Retinal pigment epithelial cell (primary cell): ENCODE measurements around the gene GNRHR.

Experiments used
- DNase-seq: peaks from one replicate; pipeline ENCODE4 v3.0.0-alpha.2; 2010; ENCODE audit warnings: low read depth
- H3K4me3 ChIP-seq: 2 replicates; pipeline ENCODE4 v1.5.1; 2011; ENCODE audit warnings: mild to moderate bottlenecking, low read length, control low read depth, moderate library complexity
- TF ChIP-seq, protein P1 (sequence below): conservative IDR thresholded peaks from 2 replicates; pipeline ENCODE4 v1.5.1; 2011; ENCODE audit warnings: low read depth, low read length, control low read depth, inconsistent platforms

The GNRHR gene

GRCh38 chr4:67719953-67720617 is 34.1 kb downstream of the GNRHR start:
- H3K4me3 ChIP-seq = no peak overlapping the region
- TF ChIP-seq, protein P1, sequence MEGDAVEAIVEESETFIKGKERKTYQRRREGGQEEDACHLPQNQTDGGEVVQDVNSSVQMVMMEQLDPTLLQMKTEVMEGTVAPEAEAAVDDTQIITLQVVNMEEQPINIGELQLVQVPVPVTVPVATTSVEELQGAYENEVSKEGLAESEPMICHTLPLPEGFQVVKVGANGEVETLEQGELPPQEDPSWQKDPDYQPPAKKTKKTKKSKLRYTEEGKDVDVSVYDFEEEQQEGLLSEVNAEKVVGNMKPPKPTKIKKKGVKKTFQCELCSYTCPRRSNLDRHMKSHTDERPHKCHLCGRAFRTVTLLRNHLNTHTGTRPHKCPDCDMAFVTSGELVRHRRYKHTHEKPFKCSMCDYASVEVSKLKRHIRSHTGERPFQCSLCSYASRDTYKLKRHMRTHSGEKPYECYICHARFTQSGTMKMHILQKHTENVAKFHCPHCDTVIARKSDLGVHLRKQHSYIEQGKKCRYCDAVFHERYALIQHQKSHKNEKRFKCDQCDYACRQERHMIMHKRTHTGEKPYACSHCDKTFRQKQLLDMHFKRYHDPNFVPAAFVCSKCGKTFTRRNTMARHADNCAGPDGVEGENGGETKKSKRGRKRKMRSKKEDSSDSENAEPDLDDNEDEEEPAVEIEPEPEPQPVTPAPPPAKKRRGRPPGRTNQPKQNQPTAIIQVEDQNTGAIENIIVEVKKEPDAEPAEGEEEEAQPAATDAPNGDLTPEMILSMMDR = no peak
- no peak for DNase-seq

GRCh38 chr4:67718848-67719247 is 35.3 kb downstream of the GNRHR start:
- TF ChIP-seq, protein P1 = no peak
- H3K4me3 ChIP-seq = no peak overlapping the region
- no peak for DNase-seq

- no peak for DNase-seq
- TF ChIP-seq, protein P1 = no peak
- no peak overlapping the region for H3K4me3 ChIP-seq
Observed at GRCh38 chr4:67717586-67717985, 36.6 kb downstream of the GNRHR start.

GRCh38 chr4:67714955-67715354 is 39.2 kb downstream of the GNRHR start:
- no peak overlapping the region for H3K4me3 ChIP-seq
- TF ChIP-seq, protein P1 = no peak
- no peak for DNase-seq

DNA sequence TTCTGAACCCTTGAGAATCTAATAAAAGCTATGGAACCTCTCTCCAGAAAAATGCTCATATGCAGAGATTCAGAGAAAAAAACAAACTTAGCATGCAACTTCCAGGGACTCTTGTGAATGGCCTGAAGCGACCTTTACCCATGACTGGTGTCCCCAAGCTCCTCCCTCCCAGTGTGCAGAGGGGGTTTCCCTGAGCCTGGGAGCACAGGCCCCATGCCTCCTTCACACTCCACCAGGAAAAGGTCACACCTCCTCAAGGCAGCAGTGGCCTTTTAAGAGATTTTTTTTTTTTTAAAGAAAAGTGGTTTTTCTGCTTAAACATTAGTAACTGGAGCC is 40.0 kb downstream of the GNRHR start:
- DNase-seq = no peak
- TF ChIP-seq, protein P1 = no peak

GRCh38 chr4:67713529-67714247 is 40.5 kb downstream of the GNRHR start:
- TF ChIP-seq, protein P1 = no peak
- no peak for DNase-seq

More for the DNA sequence above, 40.0 kb downstream of the GNRHR start:
- H3K4me3 ChIP-seq = no peak overlapping the region

More at GRCh38 chr4:67713529-67714247, 40.5 kb downstream of the GNRHR start:
- no peak overlapping the region for H3K4me3 ChIP-seq
